NT2/D1 (cell line): Measurements from ENCODE around the gene KRCC1.

Experiments
- SUZ12 ChIP-seq: IDR thresholded peaks from 2 replicates; pipeline ENCODE4 v1.6.1; 2011; ENCODE audit not compliant: insufficient read length, insufficient read depth; ENCODE audit errors: extremely low read depth
- YY1 ChIP-seq: IDR thresholded peaks from 2 replicates; pipeline ENCODE4 v1.6.1; 2011; ENCODE audit not compliant: insufficient read length, insufficient read depth
- ZNF274 ChIP-seq: IDR thresholded peaks from 2 replicates; pipeline ENCODE4 v1.6.1; 2011; ENCODE audit warnings: mild to moderate bottlenecking, low read depth, low read length

DNA sequence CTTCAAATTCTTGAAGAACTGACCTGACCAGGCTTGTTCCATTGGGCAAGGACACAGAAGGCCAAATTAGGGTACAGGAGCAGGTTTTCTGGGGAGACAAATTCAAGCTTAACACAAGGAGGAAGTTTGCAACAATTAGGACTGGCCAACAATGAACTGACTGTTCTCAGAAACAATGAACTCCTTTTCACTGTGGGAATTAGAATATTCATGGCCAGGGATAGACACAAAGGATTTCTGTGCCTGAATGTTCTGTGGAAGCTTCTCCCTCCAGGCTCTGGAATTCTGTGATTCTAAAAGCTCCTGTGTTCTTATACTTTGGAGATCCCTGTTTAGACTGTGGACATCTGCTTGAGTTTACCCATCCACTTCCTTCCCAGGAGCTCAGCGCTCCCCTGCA is 27.2 kb upstream of the KRCC1 start:
- TF ChIP-seq YY1 (no peak), SUZ12 (no peak), ZNF274 (no peak)
